GM12874 (cell line): ENCODE data around the gene TCAIM.

Experiments used
- CTCF ChIP-seq: IDR thresholded peaks from 2 replicates; pipeline ENCODE4 v1.5.1; 2011; ENCODE audit warnings: low read depth, mild to moderate bottlenecking, control low read depth, low read length, moderate library complexity; ENCODE audit not compliant: insufficient read depth

The TCAIM gene

GRCh38 chr3:44338010-44338827 is at the start of gene TCAIM:
TCAIM (plus strand) TSS chr3:44338766; CDS start chr3:44354783, 16,017 bp downstream.
- TF ChIP-seq CTCF: peak; percentile 5; the same call in 1 of the 2 replicates

GRCh38 chr3:44289882-44290462 is 48.6 kb upstream of the TCAIM start:
- no peak for TF ChIP-seq CTCF

- TF ChIP-seq CTCF: no peak
Measured at GRCh38 chr3:44292276-44292675, 46.3 kb upstream of the TCAIM start.

- no peak for TF ChIP-seq CTCF
Measured at GRCh38 chr3:44292947-44293346, 45.6 kb upstream of the TCAIM start.

GRCh38 chr3:44297255-44297654 is 41.3 kb upstream of the TCAIM start:
- no peak for TF ChIP-seq CTCF

GRCh38 chr3:44301746-44302145 is 36.8 kb upstream of the TCAIM start:
- TF ChIP-seq CTCF: no peak

GRCh38 chr3:44309500-44309899 is 29.1 kb upstream of the TCAIM start:
- no peak for TF ChIP-seq CTCF
